ENCODE measurements around the gene BBS12. TPM values are rescaled to one million over a fixed set of nuclear protein-coding genes. Genes with fewer than 3 reads are reported as not detected.

The BBS12 gene
- total and polyA plus RNA-seq, 2 donors (not counting 1 experiment from before 2014, with no cell fraction given), result 0.25 to 3.4 TPM

GRCh38 chr4:122700178-122700725 is 32.3 kb upstream of the BBS12 start:
- peaks cover under 1% of the 10 kb centered on the region for H3K9me3 Mint-ChIP-seq (ENCODE audit: insufficient read depth)
- H3K4me1 Mint-ChIP-seq, result no peaks in the 10 kb centered on the region
- no peak overlapping the region for H2AFZ ChIP-seq (ENCODE audit: insufficient read depth, low read depth, low read length, poor library complexity, severe bottlenecking)
- H3K27me3 Mint-ChIP-seq, result peaks cover 36% of the 10 kb centered on the region
- H3K27ac Mint-ChIP-seq, result no peak overlapping the region
- ChIA-PET POLR2A (no interaction called here), CTCF (no interaction called here)
- H3K9me3 ChIP-seq (ENCODE audit: control extremely low read depth in 1 of 3, control insufficient read depth in 2 of 3, insufficient read depth in 1 of 3, low read length in 2 of 3), result no peaks in the 10 kb centered on the region
- H3K9ac ChIP-seq (ENCODE audit: low read length), result no peak overlapping the region
- H4K20me1 ChIP-seq (ENCODE audit: control insufficient read depth, insufficient read depth, low read length, poor library complexity, severe bottlenecking), result no peaks in the 10 kb centered on the region
- H3K4me3 ChIP-seq (ENCODE audit: control extremely low read depth in 1 of 5, extremely low read depth in 1 of 5, insufficient read depth in 1 of 5, low read depth in 2 of 5, low read length in 4 of 5), result no peak overlapping the region
- no peaks in the 10 kb centered on the region for H3K36me3 ChIP-seq (replicated peaks in 1 of 2; ENCODE audit: control extremely low read depth in 1 of 2, control insufficient read depth in 1 of 2, extremely low read depth in 1 of 2, insufficient read depth in 2 of 2, low read length in 1 of 2)
- intact Hi-C loops (cut with micrococcal nuclease), result no loop called here
- no peak overlapping the region for H3K4me2 ChIP-seq (replicated peaks; ENCODE audit: low read depth, low read length, poor library complexity, severe bottlenecking)
- DNase-seq (no peak), ATAC-seq (ENCODE audit: low read depth) (no peak)
- H3K27me3 ChIP-seq (replicated peaks in 1 of 4; ENCODE audit: control extremely low read depth in 1 of 4, control insufficient read depth in 3 of 4, insufficient read depth in 4 of 4, low read length in 3 of 4), result peaks cover 0 to 10% (median 2%) of the 10 kb centered on the region in 4 experiments
- TF ChIP-seq EZH2 (IDR thresholded peaks at IDR 0.05; ENCODE audit: borderline replicate concordance, insufficient read depth, low read depth, low read length, poor library complexity, severe bottlenecking) (no peak), CTCF (IDR thresholded peaks at IDR 0.05) (no peak)
- H3K27ac ChIP-seq (ENCODE audit: low read length in 2 of 2), result no peak overlapping the region
- no peaks in the 10 kb centered on the region for H3K79me2 ChIP-seq (ENCODE audit: control insufficient read depth, insufficient read depth, low read length)
- no peaks in the 10 kb centered on the region for H3K4me1 ChIP-seq (ENCODE audit: control insufficient read depth in 2 of 2, insufficient read depth in 2 of 2, low read length in 2 of 2)
- WGBS (ENCODE audit: insufficient coverage), result 81% methylated on average over 5 of the region's 8 CpGs
- no peak overlapping the region for H3K4me3 Mint-ChIP-seq

- ChIA-PET POLR2A (no interaction called here), CTCF (no interaction called here)
- ATAC-seq (ENCODE audit: low read depth) (no peak), DNase-seq (no peak)
- H3K79me2 ChIP-seq (ENCODE audit: control insufficient read depth, insufficient read depth, low read length), result no peaks in the 10 kb centered on the region
- intact Hi-C loops (cut with micrococcal nuclease), result no loop called here
- H4K20me1 ChIP-seq (ENCODE audit: control insufficient read depth, insufficient read depth, low read length, poor library complexity, severe bottlenecking), result no peaks in the 10 kb centered on the region
- H3K4me3 Mint-ChIP-seq, result no peak overlapping the region
- H3K36me3 ChIP-seq (replicated peaks in 1 of 2; ENCODE audit: control extremely low read depth in 1 of 2, control insufficient read depth in 1 of 2, extremely low read depth in 1 of 2, insufficient read depth in 2 of 2, low read length in 1 of 2), result no peaks in the 10 kb centered on the region
- no peaks in the 10 kb centered on the region for H3K4me1 Mint-ChIP-seq
- H3K27me3 ChIP-seq (replicated peaks in 1 of 4; ENCODE audit: control extremely low read depth in 1 of 4, control insufficient read depth in 3 of 4, insufficient read depth in 4 of 4, low read length in 3 of 4), result peaks cover 0 to 10% (median 2%) of the 10 kb centered on the region in 4 experiments
- H3K27ac ChIP-seq (ENCODE audit: low read length in 2 of 2), result no peak overlapping the region
- no peak overlapping the region for H3K9ac ChIP-seq (ENCODE audit: low read length)
- no CpG with 5 or more reads among the region's 5 CpGs for WGBS (ENCODE audit: insufficient coverage)
- no peaks in the 10 kb centered on the region for H3K9me3 ChIP-seq (ENCODE audit: control extremely low read depth in 1 of 3, control insufficient read depth in 2 of 3, insufficient read depth in 1 of 3, low read length in 2 of 3)
- H3K4me1 ChIP-seq (ENCODE audit: control insufficient read depth in 2 of 2, insufficient read depth in 2 of 2, low read length in 2 of 2), result no peaks in the 10 kb centered on the region
- H3K4me3 ChIP-seq (ENCODE audit: control extremely low read depth in 1 of 5, extremely low read depth in 1 of 5, insufficient read depth in 1 of 5, low read depth in 2 of 5, low read length in 4 of 5), result no peak overlapping the region
- H3K4me2 ChIP-seq (replicated peaks; ENCODE audit: low read depth, low read length, poor library complexity, severe bottlenecking), result no peak overlapping the region
- H2AFZ ChIP-seq (ENCODE audit: insufficient read depth, low read depth, low read length, poor library complexity, severe bottlenecking), result no peak overlapping the region
- no peak for TF ChIP-seq EZH2 (IDR thresholded peaks at IDR 0.05; ENCODE audit: borderline replicate concordance, insufficient read depth, low read depth, low read length, poor library complexity, severe bottlenecking)
- no peak for TF ChIP-seq CTCF (IDR thresholded peaks at IDR 0.05)
- H3K27me3 Mint-ChIP-seq, result peaks cover 31% of the 10 kb centered on the region
- no peak overlapping the region for H3K27ac Mint-ChIP-seq
- H3K9me3 Mint-ChIP-seq (ENCODE audit: insufficient read depth), result no peaks in the 10 kb centered on the region
Measured at GRCh38 chr4:122701061-122701460, 31.4 kb upstream of the BBS12 start.

Data from B cell (primary cell).